Neural cell (in vitro differentiated cells): ENCODE data around the gene ZNF548. TPM values are rescaled to one million over a fixed set of nuclear protein-coding genes. Genes with fewer than 3 reads are reported as not detected.

Experiments
- H2AFZ ChIP-seq: fragments of 200-600, 300-800 bp; sonication (generic), shearing (Covaris generic); 2 replicates; pipeline ENCODE4 v1.6.0; 2014; ENCODE audit warnings: low read depth, mild to moderate bottlenecking, antibody characterized with exemption, low read length, moderate library complexity
- H3F3A ChIP-seq: fragments of 200-600 bp; shearing (Covaris generic); 2 replicates; pipeline ENCODE4 v1.6.1; 2016; ENCODE audit warnings: mild to moderate bottlenecking, moderate library complexity, mixed read lengths, antibody characterized with exemption, low read length; ENCODE audit not compliant: insufficient read depth, poor library complexity, severe bottlenecking
- H3K27ac ChIP-seq: fragments of 200-600, 300-800 bp; sonication (generic), shearing (Covaris generic); 2 replicates; pipeline ENCODE4 v1.5.1; 2014; ENCODE audit warnings: mild to moderate bottlenecking, low read length, moderate library complexity
- H3K27me3 ChIP-seq: fragments of 300-800, 200-600 bp; sonication (generic), shearing (Covaris generic); 2 replicates; pipeline ENCODE4 v1.6.0; 2014; ENCODE audit warnings: mild to moderate bottlenecking, low read depth, low read length, moderate library complexity; ENCODE audit not compliant: insufficient read depth
- H3K36me3 ChIP-seq: fragments of 300-800, 200-600 bp; sonication (generic), shearing (Covaris generic); 2 replicates; pipeline ENCODE4 v1.5.1; 2014; ENCODE audit warnings: mild to moderate bottlenecking, antibody characterized with exemption, low read length, moderate library complexity; ENCODE audit not compliant: insufficient read depth
- H3K4me2 ChIP-seq: fragments of 300-800, 200-600 bp; sonication (generic), shearing (Covaris generic); 2 replicates; pipeline ENCODE4 v1.6.0; 2014; ENCODE audit warnings: mild to moderate bottlenecking, low read length
- H3K4me3 ChIP-seq: fragments of 300-800, 200-600 bp; sonication (generic), shearing (Covaris generic); 2 replicates; pipeline ENCODE4 v1.5.1; 2014; ENCODE audit warnings: mild to moderate bottlenecking, low read length, moderate library complexity
- H3K79me2 ChIP-seq: fragments of 200-600 bp; shearing (Covaris generic); replicated peaks from 2 replicates; pipeline ENCODE4 v1.6.0; 2014; ENCODE audit warnings: mild to moderate bottlenecking, low read length, moderate library complexity; ENCODE audit not compliant: insufficient read depth
- H3K9ac ChIP-seq: fragments of 300-800, 200-600 bp; sonication (generic), shearing (Covaris generic); 2 replicates; pipeline ENCODE4 v1.6.1; 2016; ENCODE audit warnings: mild to moderate bottlenecking, low read length, mixed read lengths
- H3K9me2 ChIP-seq: fragments of 200-600 bp; shearing (Covaris generic); 2 replicates; pipeline ENCODE4 v1.6.1; 2016; ENCODE audit warnings: mild to moderate bottlenecking, low read length, mixed read lengths; ENCODE audit not compliant: insufficient read depth
- H3K9me3 ChIP-seq: fragments of 200-600, 300-800 bp; sonication (generic), shearing (Covaris generic); 2 replicates; pipeline ENCODE4 v1.6.1; 2016; ENCODE audit warnings: mild to moderate bottlenecking, mixed run types, low read length, moderate library complexity, mixed read lengths
- H4K20me1 ChIP-seq: fragments of 200-600 bp; shearing (Covaris generic); 2 replicates; pipeline ENCODE4 v1.6.1; 2016; ENCODE audit warnings: mild to moderate bottlenecking, mixed run types; ENCODE audit not compliant: insufficient read depth
- CTCF ChIP-seq: fragments of 450-650 bp; IDR thresholded peaks from 2 replicates; pipeline ENCODE4 v1.5.1; 2014; ENCODE audit warnings: antibody characterized with exemption, mild to moderate bottlenecking, moderate library complexity; ENCODE audit not compliant: poor library complexity, severe bottlenecking
- EP300 ChIP-seq: fragments of 450-650 bp; conservative IDR thresholded peaks from 2 replicates; pipeline ENCODE4 v1.6.1; 2014; ENCODE audit warnings: antibody characterized with exemption, mild to moderate bottlenecking, moderate library complexity; ENCODE audit not compliant: poor library complexity, severe bottlenecking
- EZH2 ChIP-seq: fragments of 200-600, 300-800 bp; shearing (Covaris generic), sonication (generic); IDR thresholded peaks from 2 replicates; pipeline ENCODE4 v1.6.1; 2014; ENCODE audit warnings: antibody characterized with exemption, low read length, borderline replicate concordance, mild to moderate bottlenecking; ENCODE audit not compliant: insufficient read depth, poor library complexity, severe bottlenecking
- MXI1 ChIP-seq: fragments of 450-650 bp; conservative IDR thresholded peaks from 2 replicates; pipeline ENCODE4 v1.6.1; 2014; ENCODE audit warnings: antibody characterized with exemption, mild to moderate bottlenecking; ENCODE audit not compliant: poor library complexity, severe bottlenecking
- POLR2AphosphoS5 ChIP-seq: IDR thresholded peaks from 2 replicates; pipeline ENCODE4 v1.6.1; 2012
- RAD21 ChIP-seq: fragments of 450-650 bp; conservative IDR thresholded peaks from 2 replicates; pipeline ENCODE4 v1.6.1; 2014; ENCODE audit warnings: antibody characterized with exemption, mild to moderate bottlenecking, moderate library complexity
- REST ChIP-seq: IDR thresholded peaks from 2 replicates; pipeline ENCODE4 v1.6.1; 2012; ENCODE audit warnings: borderline replicate concordance
- SMC3 ChIP-seq: fragments of 450-650 bp; conservative IDR thresholded peaks from 2 replicates; pipeline ENCODE4 v1.6.1; 2014; ENCODE audit warnings: antibody characterized with exemption, mild to moderate bottlenecking, moderate library complexity; ENCODE audit not compliant: poor library complexity
- TAF1 ChIP-seq: IDR thresholded peaks from 2 replicates; pipeline ENCODE4 v1.6.1; 2012; ENCODE audit warnings: low read depth
- polyA plus RNA-seq: library from polyadenylated mRNA; depleted of rRNA; stranded (reverse); fragments of >200 nt; gene quantifications from 2 replicates; pipeline ENCODE4 v1.2.3, GENCODE V29; 2014

ZNF548 gene
- polyA plus RNA-seq, 1 donor from 2014 or later, result 78.7 TPM

- Histone ChIP-seq H3K4me3 (peak overlapping the region; percentile 95), H4K20me1 (no peaks in the 10 kb centered on the region)
- no peak for TF ChIP-seq CTCF
- no peak for TF ChIP-seq EZH2
Measured at GRCh38 chr19:57362419-57362818, 27.2 kb upstream of the ZNF548 start.

DNA sequence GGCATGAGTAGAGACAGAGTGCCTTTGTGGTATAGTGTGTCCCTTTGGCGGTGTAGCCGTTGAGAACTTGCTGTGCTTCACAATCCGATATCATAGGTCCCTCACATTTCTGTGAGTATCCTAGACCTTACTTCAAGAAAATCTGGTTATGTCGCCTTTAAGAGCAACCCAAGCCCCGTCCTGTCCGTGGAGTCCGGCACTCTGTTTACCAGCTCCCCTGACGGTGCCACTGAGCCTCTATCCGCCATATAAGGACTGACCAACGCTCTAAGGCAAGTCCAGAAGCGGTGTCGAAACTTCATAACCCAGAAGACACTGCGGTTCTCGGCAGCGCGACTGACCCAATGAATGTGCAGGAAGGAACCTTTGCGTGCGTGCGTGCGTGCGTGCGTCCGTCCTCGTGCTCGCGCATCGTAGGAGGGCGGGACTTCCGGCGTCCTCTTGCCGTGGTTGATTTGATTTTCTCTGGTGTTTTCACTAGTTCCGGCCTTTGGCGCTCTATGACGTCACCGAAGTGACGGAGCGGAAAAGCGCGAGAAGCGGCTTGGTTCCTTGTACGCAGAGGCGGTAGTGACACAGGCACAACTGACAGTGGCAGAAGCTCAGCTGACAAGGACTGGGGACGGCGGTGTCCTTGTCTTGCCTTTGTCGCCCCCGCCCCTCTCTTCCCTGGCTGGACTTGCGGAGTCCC, 26.5 kb upstream of the ZNF548 start, which contains the start of the genes TRAPPC2B and ZNF547:
TSS of gene TRAPPC2B (plus strand) at position 555 of the 691 bp plus-strand sequence. CDS start 1,283 bp downstream, outside the sequence.
TSS of gene ZNF547 (plus strand) at position 555 of the 691 bp plus-strand sequence. CDS start 5,005 bp downstream, outside the sequence.
- Histone ChIP-seq H3K9me3 (no peaks in the 10 kb centered on the region), H3K27me3 (no peaks in the 10 kb centered on the region), H2AFZ (peak within 1 kb of the TSS; percentile 66), H4K20me1 (no peaks in the 10 kb centered on the region), H3K79me2 (peaks cover 17% of the 10 kb centered on the region), H3K27ac (peak within 1 kb of the TSS; percentile 98), H3K9me2 (no peaks in the 10 kb centered on the region), H3K9ac (peak within 1 kb of the TSS; percentile 98), H3K4me2 (peak within 1 kb of the TSS; percentile 99), H3K36me3 (no peaks in the 10 kb centered on the region), H3F3A (no peaks in the 10 kb centered on the region), H3K4me3 (peak within 1 kb of the TSS; percentile 95)
- TF ChIP-seq SMC3, result peak; percentile 45
- TF ChIP-seq EZH2, result no peak
- TF ChIP-seq POLR2AphosphoS5, result peak; percentile 95
- peak; percentile 84 for TF ChIP-seq EP300
- TF ChIP-seq TAF1, result peak; percentile 59
- peak; percentile 75 for TF ChIP-seq REST
- no peak for TF ChIP-seq CTCF
- TF ChIP-seq RAD21, result peak; percentile 15
- TF ChIP-seq MXI1, result peak; percentile 71

More at GRCh38 chr19:57362419-57362818, 27.2 kb upstream of the ZNF548 start:
- Histone ChIP-seq H3K36me3 (no peaks in the 10 kb centered on the region), H3K4me2 (peak overlapping the region; percentile 70), H3K9ac (peak overlapping the region; percentile 70), H3K27me3 (no peaks in the 10 kb centered on the region), H3K79me2 (peaks cover 17% of the 10 kb centered on the region), H2AFZ (peak overlapping the region; percentile 66), H3K9me3 (no peaks in the 10 kb centered on the region), H3K9me2 (no peaks in the 10 kb centered on the region), H3K27ac (peak overlapping the region; percentile 98), H3F3A (no peaks in the 10 kb centered on the region)
